HEK293T (cell line): ENCODE data around the gene HOXB5.

Experiments used
- BHLHE40 ChIP-seq: fragments of 450-650 bp; IDR thresholded peaks from 2 replicates; pipeline ENCODE4 v1.6.1; 2016; ENCODE audit warnings: mild to moderate bottlenecking, moderate library complexity, borderline replicate concordance
- CTBP1 ChIP-seq: fragments of 450-650 bp; IDR thresholded peaks from 2 replicates; pipeline ENCODE4 v1.6.1; 2016; ENCODE audit warnings: borderline replicate concordance
- ELF4 ChIP-seq: fragments of 450-650 bp; IDR thresholded peaks from 2 replicates; pipeline ENCODE4 v1.6.1; 2017; ENCODE audit warnings: antibody characterized with exemption
- FOXA1 ChIP-seq: fragments of 450-650 bp; IDR thresholded peaks from 2 replicates; pipeline ENCODE4 v1.6.1; 2016; ENCODE audit warnings: mild to moderate bottlenecking
- HDGF ChIP-seq: fragments of 450-650 bp; IDR thresholded peaks from 2 replicates; pipeline ENCODE4 v1.6.1; 2017; ENCODE audit warnings: antibody characterized with exemption, borderline replicate concordance
- PKNOX1 ChIP-seq: fragments of 450-650 bp; IDR thresholded peaks from 2 replicates; pipeline ENCODE4 v1.6.1; 2016
- SP1 ChIP-seq: fragments of 450-650 bp; IDR thresholded peaks from 2 replicates; pipeline ENCODE4 v1.6.1; 2017
- TARDBP ChIP-seq: fragments of 450-650 bp; IDR thresholded peaks from 2 replicates; pipeline ENCODE4 v1.6.1; 2016

GRCh38 chr17:48611213-48611612, 17.6 kb upstream of the HOXB5 start:
- TF ChIP-seq BHLHE40 (no peak), TARDBP (no peak), HDGF (no peak), SP1 (no peak), PKNOX1 (no peak), CTBP1 (no peak), FOXA1 (no peak), ELF4 (no peak)
